K562 (cell line): ENCODE measurements around the gene CRYAB. TPM values are rescaled to one million over a fixed set of nuclear protein-coding genes. Genes with fewer than 3 reads are reported as not detected.
A peak's percentile ranks its signal among the peaks of the same experiment; 100 is the strongest.

Experiments used
- ATAC-seq: fragments of 200-7000 bp; cut with Tn5 transposase; 3 replicates; pipeline ENCODE4 v1.9.1; 2020; ENCODE audit warnings: moderate library complexity
- BruUV-seq: library from RNA; stranded (reverse); fragments of 400-500 nt; replicated peaks from 2 replicates; lab custom pipeline; 2021; lab: Mats Ljungman, UMichigan
- CTCF ChIA-PET: fragments of 300-600 bp; formaldehyde crosslinking; extraction: SDS; loops from one replicate; lab custom pipeline; 2021; ENCODE audit warnings: low intra/inter-chr PET ratio; lab: Yijun Ruan, JAX
- POLR2A ChIA-PET: fragments of 300-600, 350-650 bp; sonication (Branson Sonifier 250); formaldehyde crosslinking; extraction: SDS; loops from one replicate; lab custom pipeline; 2021; ENCODE audit warnings: antibody characterized with exemption, inconsistent platforms; lab: Yijun Ruan, JAX
- DNase-seq, 4 experiments: peaks; one replicate each; pipeline versions ENCODE4 v3.0.0 to v3.0.0-alpha.2; 2011 to 2018; ENCODE audit warnings: low spot score in 3 of 4, mixed read lengths in 3 of 4; ENCODE audit errors: extremely low read depth in 1 of 4
- FAIRE-seq: peaks from 2 replicates; lab custom pipeline; 2011; peaks lifted over from hg19 to GRCh38; lab: Jason Lieb, UNC
- H2AFZ ChIP-seq: 2 replicates; pipeline ENCODE4 v1.6.0; 2011; ENCODE audit warnings: low read depth, low read length, control low read depth, inconsistent platforms
- H3K27ac ChIP-seq: fragments of 200-600 bp; 3 replicates; pipeline ENCODE4 v1.8.0; 2011; ENCODE audit warnings: low read depth, mild to moderate bottlenecking, control low read depth, inconsistent platforms, low read length, moderate library complexity, mixed read lengths; ENCODE audit errors: extremely low read depth
- H3K27me3 ChIP-seq, 2 experiments: fragments of 300-600 bp in 1 of 2; 2 replicates in 1 of 2; 3 replicates in 1 of 2; pipeline versions ENCODE4 v1.6.0 to v1.8.0; 2011; ENCODE audit warnings: inconsistent platforms in 2 of 2, low read length in 2 of 2, mild to moderate bottlenecking in 1 of 2, mixed read lengths in 1 of 2, moderate library complexity in 1 of 2; ENCODE audit not compliant: control insufficient read depth in 2 of 2, insufficient read depth in 2 of 2
- H3K36me3 ChIP-seq: fragments of 300-600 bp; 3 replicates; pipeline ENCODE4 v1.8.0; 2011; ENCODE audit warnings: mild to moderate bottlenecking, low read length, inconsistent platforms; ENCODE audit not compliant: control insufficient read depth, insufficient read depth
- H3K4me1 ChIP-seq, 2 experiments: fragments of 200-600 bp in 1 of 2; replicated peaks in 1 of 2; 2 replicates in 1 of 2; 3 replicates in 1 of 2; pipeline versions ENCODE4 v1.5.1 to v1.8.0; 2011; ENCODE audit warnings: inconsistent platforms in 2 of 2, low read length in 2 of 2, mild to moderate bottlenecking in 1 of 2, mixed read lengths in 1 of 2, moderate library complexity in 1 of 2; ENCODE audit not compliant: control insufficient read depth in 2 of 2, insufficient read depth in 2 of 2
- H3K4me2 ChIP-seq: 2 replicates; pipeline ENCODE4 v1.6.1; 2011; ENCODE audit warnings: low read length, control low read depth, inconsistent platforms, mixed read lengths; ENCODE audit not compliant: insufficient read depth
- H3K4me3 ChIP-seq: fragments of 200-600 bp; sonication (generic), shearing (Covaris generic); 2 replicates; pipeline ENCODE4 v1.5.1; 2016; ENCODE audit warnings: control low read depth, inconsistent platforms
- H3K79me2 ChIP-seq: fragments of 200-600 bp; 3 replicates; pipeline ENCODE4 v1.8.0; 2011; ENCODE audit warnings: low read length, inconsistent platforms; ENCODE audit not compliant: control insufficient read depth, insufficient read depth
- H3K9ac ChIP-seq, 2 experiments: 2 replicates each; pipeline versions ENCODE4 v1.6.0 to v1.6.1; 2011; ENCODE audit warnings: low read depth in 2 of 2, low read length in 2 of 2, control low read depth in 1 of 2, inconsistent platforms in 1 of 2, mild to moderate bottlenecking in 1 of 2, mixed read lengths in 1 of 2; ENCODE audit not compliant: insufficient read depth in 1 of 2
- H3K9me1 ChIP-seq: one replicate; pipeline ENCODE4 v1.6.0; 2011; ENCODE audit warnings: inconsistent platforms, mild to moderate bottlenecking, low read length, moderate library complexity; ENCODE audit not compliant: control insufficient read depth, insufficient read depth
- H3K9me3 ChIP-seq: replicated peaks from 2 replicates; pipeline ENCODE4 v1.5.1; 2011; ENCODE audit warnings: low read depth, low read length, inconsistent platforms; ENCODE audit not compliant: control insufficient read depth, insufficient read depth
- H4K20me1 ChIP-seq: replicated peaks from 2 replicates; pipeline ENCODE4 v1.6.1; 2011; ENCODE audit warnings: low read length, inconsistent platforms, mixed read lengths; ENCODE audit not compliant: control insufficient read depth, insufficient read depth
- CREB1 ChIP-seq, 2 experiments: sonication (generic) in 1 of 2; formaldehyde crosslinking in 1 of 2; IDR thresholded peaks; 2 replicates each; pipeline versions ENCODE4 v1.6.1 to v1.8.0; 2012 to 2022; ENCODE audit warnings: inconsistent platforms in 1 of 2, mild to moderate bottlenecking in 1 of 2, missing genetic modification reagents in 1 of 2, moderate library complexity in 1 of 2
- HDAC2 ChIP-seq: fragments of 450-650 bp; IDR thresholded peaks from 2 replicates; pipeline ENCODE4 v1.6.1; 2016; ENCODE audit warnings: mild to moderate bottlenecking
- NUFIP1 ChIP-seq: fragments of 450-650 bp; IDR thresholded peaks from 2 replicates; pipeline ENCODE4 v1.6.1; 2018; ENCODE audit not compliant: partially characterized antibody
- SMC3 ChIP-seq: conservative IDR thresholded peaks from 2 replicates; pipeline ENCODE4 v1.6.1; 2011; ENCODE audit warnings: low read depth, low read length, improper control_type of control experiment; ENCODE audit not compliant: insufficient read depth
- XRCC3 ChIP-seq: fragments of 450-650 bp; IDR thresholded peaks from 2 replicates; pipeline ENCODE4 v1.6.1; 2017; ENCODE audit warnings: mild to moderate bottlenecking, moderate library complexity
- WGBS: fragments of 100-300 bp; shearing (Covaris generic); methylation state at CpG from one replicate; pipeline ENCODE4 v1.1.6; 2016; ENCODE audit warnings: low coverage, mixed read lengths; ENCODE audit not compliant: insufficient coverage; ENCODE audit errors: missing lambda C conversion rate; 5-methylcytosine and 5-hydroxymethylcytosine counted together
- in situ Hi-C: fragments of 300-500 bp; cut with MboI; formaldehyde crosslinking; loops from 4 replicates; pipeline ENCODE4 v1.15.0; 2018; ENCODE audit warnings: inconsistent platforms, mixed read lengths
- intact Hi-C: fragments of 100-400 bp; cut with micrococcal nuclease; formaldehyde crosslinking; loops from 2 replicates; pipeline ENCODE4 v1.14.2; 2022
- polyA plus RNA-seq, 8 experiments: library from polyadenylated mRNA; depleted of rRNA in 4 of 8; stranded (reverse) in 5 of 8; unstranded in 3 of 8; fragments of >200 nt; fragmentation: Nextera tagmentation in 2 of 8; fragmentation: Illumina TruSeq in 1 of 8; extraction: Ambion mirVana in 2 of 8; extraction: Trizol in 1 of 8; gene quantifications; 2 replicates each; pipeline versions ENCODE4 v1.2.1 to v1.2.3, GENCODE V29; 2011 to 2014; ENCODE audit warnings: inconsistent platforms in 1 of 8, missing spikeins in 1 of 8
- total RNA-seq, 7 experiments: library from RNA; depleted of rRNA in 6 of 7; stranded (reverse); fragments of >200 nt in 6 of 7; fragmentation: Illumina TruSeq in 2 of 7; extraction: Trizol in 2 of 7; gene quantifications; 2 replicates each; pipeline versions ENCODE4 v1.2.1 to v1.2.3, GENCODE V29; 2011 to 2021; ENCODE audit warnings: low replicate concordance in 1 of 7
- TF ChIP-seq, protein P1 (sequence below): fragments of 150-350 bp; conservative IDR thresholded peaks from 2 replicates; pipeline ENCODE4 v1.6.1; 2014; ENCODE audit warnings: low read length
- TF ChIP-seq, protein P2 (sequence below): fragments of 450-650 bp; conservative IDR thresholded peaks from 2 replicates; pipeline ENCODE4 v1.6.1; 2016; ENCODE audit warnings: missing genetic modification characterization, low read depth, mild to moderate bottlenecking, missing compliant biosample characterization, moderate library complexity
- TF ChIP-seq, protein P3 (sequence below): fragments of 450-650 bp; formaldehyde crosslinking; IDR thresholded peaks from 2 replicates; pipeline ENCODE4 v1.4.0; 2020; ENCODE audit warnings: mild to moderate bottlenecking, moderate library complexity
- TF ChIP-seq, protein P4 (sequence below): fragments of 250-450 bp; sonication (Bioruptor Pico); IDR thresholded peaks from 2 replicates; pipeline ENCODE4 v1.5.0; 2021
- TF ChIP-seq, protein P5 (sequence below): fragments of 450-650 bp; formaldehyde crosslinking; IDR thresholded peaks from 2 replicates; pipeline ENCODE4 v1.4.0; 2022; ENCODE audit warnings: mild to moderate bottlenecking, moderate library complexity

CRYAB gene
- total and polyA plus RNA-seq, 9 of the 15 experiments (the other 6 are each of a cell fraction or from before 2014, with no cell fraction given): 0.83 to 7.5 (median 3.6) TPM

DNA sequence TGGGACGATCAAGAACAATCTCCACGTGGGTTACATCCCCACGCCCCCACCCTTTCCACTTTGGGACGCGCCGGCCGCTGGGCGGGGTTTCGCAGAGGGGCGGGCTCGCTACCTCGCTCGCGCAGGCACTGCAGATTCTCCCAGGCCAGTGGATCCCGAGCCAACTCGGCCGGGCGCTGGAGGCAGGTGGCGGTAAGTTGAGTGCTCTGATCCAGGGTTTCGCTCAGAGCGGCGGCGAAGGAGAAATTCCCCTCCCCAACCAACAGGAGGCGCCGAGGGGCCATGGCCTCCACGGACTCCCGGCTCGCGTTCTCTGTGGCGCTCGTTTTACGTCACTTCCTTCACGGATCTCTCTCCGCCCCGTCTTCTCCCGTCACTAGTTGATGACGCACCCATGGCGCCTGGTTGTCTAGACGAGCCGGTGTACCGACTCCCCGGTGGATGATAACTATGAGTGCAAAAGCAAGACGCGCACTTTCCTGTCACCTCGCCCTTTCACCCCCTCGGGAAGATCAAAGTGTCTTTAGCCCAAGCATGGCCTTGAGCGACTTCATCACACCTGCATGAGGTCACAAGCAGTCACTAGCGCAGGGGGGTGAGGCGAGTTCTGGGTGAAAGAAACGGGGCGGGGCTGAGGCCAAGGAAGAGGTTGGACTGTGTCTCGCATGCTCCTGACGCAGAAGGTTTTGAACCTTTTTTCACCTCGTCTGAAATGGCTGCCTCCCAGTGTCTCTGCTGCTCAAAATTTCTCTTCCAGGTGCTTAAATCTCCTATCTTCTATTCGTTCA is 32.5 kb downstream of the CRYAB start, which contains the start of the genes CFAP68 and FDXACB1 (continued):
- TF ChIP-seq, protein P1, sequence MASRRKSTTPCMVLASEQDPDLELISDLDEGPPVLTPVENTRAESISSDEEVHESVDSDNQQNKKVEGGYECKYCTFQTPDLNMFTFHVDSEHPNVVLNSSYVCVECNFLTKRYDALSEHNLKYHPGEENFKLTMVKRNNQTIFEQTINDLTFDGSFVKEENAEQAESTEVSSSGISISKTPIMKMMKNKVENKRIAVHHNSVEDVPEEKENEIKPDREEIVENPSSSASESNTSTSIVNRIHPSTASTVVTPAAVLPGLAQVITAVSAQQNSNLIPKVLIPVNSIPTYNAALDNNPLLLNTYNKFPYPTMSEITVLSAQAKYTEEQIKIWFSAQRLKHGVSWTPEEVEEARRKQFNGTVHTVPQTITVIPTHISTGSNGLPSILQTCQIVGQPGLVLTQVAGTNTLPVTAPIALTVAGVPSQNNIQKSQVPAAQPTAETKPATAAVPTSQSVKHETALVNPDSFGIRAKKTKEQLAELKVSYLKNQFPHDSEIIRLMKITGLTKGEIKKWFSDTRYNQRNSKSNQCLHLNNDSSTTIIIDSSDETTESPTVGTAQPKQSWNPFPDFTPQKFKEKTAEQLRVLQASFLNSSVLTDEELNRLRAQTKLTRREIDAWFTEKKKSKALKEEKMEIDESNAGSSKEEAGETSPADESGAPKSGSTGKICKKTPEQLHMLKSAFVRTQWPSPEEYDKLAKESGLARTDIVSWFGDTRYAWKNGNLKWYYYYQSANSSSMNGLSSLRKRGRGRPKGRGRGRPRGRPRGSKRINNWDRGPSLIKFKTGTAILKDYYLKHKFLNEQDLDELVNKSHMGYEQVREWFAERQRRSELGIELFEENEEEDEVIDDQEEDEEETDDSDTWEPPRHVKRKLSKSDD: no peak

DNA sequence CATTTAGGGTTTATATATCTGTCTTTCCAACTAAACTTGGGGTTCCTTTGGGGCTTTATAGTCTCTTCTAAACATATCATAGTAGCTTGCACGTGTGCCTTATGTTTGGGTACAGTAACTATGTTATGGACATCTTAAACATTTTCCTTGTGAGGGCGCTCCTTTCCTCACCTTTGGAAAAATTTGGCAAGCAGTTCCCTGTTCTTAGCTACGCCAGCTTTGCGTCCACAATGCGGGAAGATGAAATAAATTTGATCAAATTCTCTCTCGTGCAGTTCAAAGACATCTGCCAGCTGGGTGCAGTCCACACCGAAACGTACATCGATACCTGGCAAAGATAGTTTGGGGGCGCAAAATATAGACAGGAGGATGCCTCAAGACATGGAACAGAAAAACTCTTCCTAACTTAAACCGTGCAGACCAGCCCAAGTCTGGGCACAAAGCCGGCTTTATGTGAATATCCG is 33.2 kb downstream of the CRYAB start:
- DNase-seq: no peak
- peaks cover 8% of the 10 kb centered on the region for H3K79me2 ChIP-seq
- H3K27me3 ChIP-seq: no peaks in the 10 kb centered on the region
- peaks cover 13% of the 10 kb centered on the region; the same call in 2 of the 3 replicates for H3K36me3 ChIP-seq
- peak overlapping the region; percentile 86 to 94 for H3K9ac ChIP-seq
- intact Hi-C loops: loop anchor here (2.0 to 5.0 kb wide), 4 partner anchors 34 to 404 kb away; partner anchors contain the start of genes BCO2, CRYAB, HSPB2 and SDHD
- peak overlapping the region; percentile 62 for H3K4me3 ChIP-seq
- H3K9me1 ChIP-seq: no peaks in the 10 kb centered on the region
- H3K27ac ChIP-seq: peak overlapping the region; percentile 95
- no peak for FAIRE-seq
- BruUV-seq: TSS peak; percentile 79
- no peak; the same call in 1 of the 3 replicates for ATAC-seq
- CTCF ChIA-PET: interaction anchor here (0.6 to 2.2 kb wide), 4 partner anchors 101 to 344 kb away, joined by 3 to 26 read pairs (median 5); no protein-coding TSS in a partner anchor
- POLR2A ChIA-PET: interaction anchor here (0.6 to 1.5 kb wide), 4 partner anchors 16 to 103 kb away, joined by 3 to 5 read pairs (median 3); no protein-coding TSS in a partner anchor
- H3K4me1 ChIP-seq: peaks cover 10 to 21% of the 10 kb centered on the region in 2 experiments; a peak in 4 of 5 replicates
- no peaks in the 10 kb centered on the region for H3K9me3 ChIP-seq
- no peaks in the 10 kb centered on the region for H4K20me1 ChIP-seq
- under 1% methylated on average over 13 of the region's 13 CpGs for WGBS
- H2AFZ ChIP-seq: peak overlapping the region; percentile 99
- H3K4me2 ChIP-seq: peak overlapping the region; percentile 96
- in situ Hi-C loops: loop anchor here (5.0 kb wide), 1 partner anchor 109 kb away; no protein-coding TSS in a partner anchor
- TF ChIP-seq SMC3 (no peak), NUFIP1 (no peak), CREB1 (IDR thresholded peaks at IDR 0.05) (no peak), CREB1 (CRISPR knock-in tag; IDR thresholded peaks at IDR 0.05) (no peak), XRCC3 (no peak), HDAC2 (peak; percentile 69)
- TF ChIP-seq, protein P2, sequence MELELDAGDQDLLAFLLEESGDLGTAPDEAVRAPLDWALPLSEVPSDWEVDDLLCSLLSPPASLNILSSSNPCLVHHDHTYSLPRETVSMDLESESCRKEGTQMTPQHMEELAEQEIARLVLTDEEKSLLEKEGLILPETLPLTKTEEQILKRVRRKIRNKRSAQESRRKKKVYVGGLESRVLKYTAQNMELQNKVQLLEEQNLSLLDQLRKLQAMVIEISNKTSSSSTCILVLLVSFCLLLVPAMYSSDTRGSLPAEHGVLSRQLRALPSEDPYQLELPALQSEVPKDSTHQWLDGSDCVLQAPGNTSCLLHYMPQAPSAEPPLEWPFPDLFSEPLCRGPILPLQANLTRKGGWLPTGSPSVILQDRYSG (tag): no peak
- TF ChIP-seq, protein P3, sequence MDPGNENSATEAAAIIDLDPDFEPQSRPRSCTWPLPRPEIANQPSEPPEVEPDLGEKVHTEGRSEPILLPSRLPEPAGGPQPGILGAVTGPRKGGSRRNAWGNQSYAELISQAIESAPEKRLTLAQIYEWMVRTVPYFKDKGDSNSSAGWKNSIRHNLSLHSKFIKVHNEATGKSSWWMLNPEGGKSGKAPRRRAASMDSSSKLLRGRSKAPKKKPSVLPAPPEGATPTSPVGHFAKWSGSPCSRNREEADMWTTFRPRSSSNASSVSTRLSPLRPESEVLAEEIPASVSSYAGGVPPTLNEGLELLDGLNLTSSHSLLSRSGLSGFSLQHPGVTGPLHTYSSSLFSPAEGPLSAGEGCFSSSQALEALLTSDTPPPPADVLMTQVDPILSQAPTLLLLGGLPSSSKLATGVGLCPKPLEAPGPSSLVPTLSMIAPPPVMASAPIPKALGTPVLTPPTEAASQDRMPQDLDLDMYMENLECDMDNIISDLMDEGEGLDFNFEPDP: no peak
- TF ChIP-seq, protein P4, sequence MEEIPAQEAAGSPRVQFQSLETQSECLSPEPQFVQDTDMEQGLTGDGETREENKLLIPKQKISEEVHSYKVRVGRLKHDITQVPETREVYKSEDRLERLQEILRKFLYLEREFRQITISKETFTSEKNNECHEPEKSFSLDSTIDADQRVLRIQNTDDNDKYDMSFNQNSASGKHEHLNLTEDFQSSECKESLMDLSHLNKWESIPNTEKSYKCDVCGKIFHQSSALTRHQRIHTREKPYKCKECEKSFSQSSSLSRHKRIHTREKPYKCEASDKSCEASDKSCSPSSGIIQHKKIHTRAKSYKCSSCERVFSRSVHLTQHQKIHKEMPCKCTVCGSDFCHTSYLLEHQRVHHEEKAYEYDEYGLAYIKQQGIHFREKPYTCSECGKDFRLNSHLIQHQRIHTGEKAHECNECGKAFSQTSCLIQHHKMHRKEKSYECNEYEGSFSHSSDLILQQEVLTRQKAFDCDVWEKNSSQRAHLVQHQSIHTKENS (CRISPR knock-in tag): no peak
- TF ChIP-seq, protein P5, sequence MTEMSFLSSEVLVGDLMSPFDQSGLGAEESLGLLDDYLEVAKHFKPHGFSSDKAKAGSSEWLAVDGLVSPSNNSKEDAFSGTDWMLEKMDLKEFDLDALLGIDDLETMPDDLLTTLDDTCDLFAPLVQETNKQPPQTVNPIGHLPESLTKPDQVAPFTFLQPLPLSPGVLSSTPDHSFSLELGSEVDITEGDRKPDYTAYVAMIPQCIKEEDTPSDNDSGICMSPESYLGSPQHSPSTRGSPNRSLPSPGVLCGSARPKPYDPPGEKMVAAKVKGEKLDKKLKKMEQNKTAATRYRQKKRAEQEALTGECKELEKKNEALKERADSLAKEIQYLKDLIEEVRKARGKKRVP (CRISPR knock-in tag): no peak
